Measurements from ENCODE around the gene CLMN.
"Not testable (repeated sequence)": the region's sequence is repeated elsewhere in the genome, so short reads cannot be mapped to it uniquely, and the experiment has no call there.

CLMN gene

GRCh38 chr14:95300697-95301526 is 18.8 kb downstream of the CLMN start:
- DNase-seq = no peak

- no peak for DNase-seq
These were observed 19.6 kb downstream of the CLMN start for GRCh38 chr14:95300002-95300696.

- no peak for DNase-seq
These were observed 20.4 kb downstream of the CLMN start for GRCh38 chr14:95299271-95299670.

GRCh38 chr14:95297832-95298231 is 21.9 kb downstream of the CLMN start:
- DNase-seq = no peak

- DNase-seq = no peak
These were observed 22.7 kb downstream of the CLMN start for GRCh38 chr14:95296966-95297365.

- DNase-seq = no peak
These were observed 23.9 kb downstream of the CLMN start for GRCh38 chr14:95295600-95296376.

- no peak for DNase-seq
These were observed 24.7 kb downstream of the CLMN start for GRCh38 chr14:95294834-95295599.

- no peak for DNase-seq
These were observed 25.4 kb downstream of the CLMN start for GRCh38 chr14:95294320-95294719.

- no peak for DNase-seq
These were observed 26.3 kb downstream of the CLMN start for GRCh38 chr14:95293449-95293848.

- no peak for DNase-seq
These were observed 26.9 kb downstream of the CLMN start for GRCh38 chr14:95292660-95293425.

- no peak for DNase-seq
These were observed 27.7 kb downstream of the CLMN start for GRCh38 chr14:95291859-95292542.

GRCh38 chr14:95290871-95291431 is 28.8 kb downstream of the CLMN start:
- DNase-seq = no peak

GRCh38 chr14:95290021-95290420 is 29.7 kb downstream of the CLMN start:
- no peak for DNase-seq

GRCh38 chr14:95289323-95290010 is 30.2 kb downstream of the CLMN start:
- DNase-seq = no peak

GRCh38 chr14:95288672-95289322 is 30.9 kb downstream of the CLMN start:
- no peak for DNase-seq

GRCh38 chr14:95287176-95287754 is 32.4 kb downstream of the CLMN start:
- no peak for DNase-seq

GRCh38 chr14:95286645-95287044 is 33.1 kb downstream of the CLMN start:
- no peak for DNase-seq

GRCh38 chr14:95285566-95285965 is 34.1 kb downstream of the CLMN start:
- no peak for DNase-seq

- not testable (repeated sequence) for DNase-seq
These were observed 35.9 kb downstream of the CLMN start for GRCh38 chr14:95283802-95284201.
